Fibroblast of the conjunctiva (primary cell): ENCODE measurements around the gene LCN6.
A peak's percentile ranks its signal among the peaks of the same experiment; 100 is the strongest.

Experiments
- DNase-seq: peaks from one replicate; pipeline ENCODE4 v3.0.0-alpha.2; 2010; ENCODE audit warnings: low read depth

The LCN6 gene

DNA sequence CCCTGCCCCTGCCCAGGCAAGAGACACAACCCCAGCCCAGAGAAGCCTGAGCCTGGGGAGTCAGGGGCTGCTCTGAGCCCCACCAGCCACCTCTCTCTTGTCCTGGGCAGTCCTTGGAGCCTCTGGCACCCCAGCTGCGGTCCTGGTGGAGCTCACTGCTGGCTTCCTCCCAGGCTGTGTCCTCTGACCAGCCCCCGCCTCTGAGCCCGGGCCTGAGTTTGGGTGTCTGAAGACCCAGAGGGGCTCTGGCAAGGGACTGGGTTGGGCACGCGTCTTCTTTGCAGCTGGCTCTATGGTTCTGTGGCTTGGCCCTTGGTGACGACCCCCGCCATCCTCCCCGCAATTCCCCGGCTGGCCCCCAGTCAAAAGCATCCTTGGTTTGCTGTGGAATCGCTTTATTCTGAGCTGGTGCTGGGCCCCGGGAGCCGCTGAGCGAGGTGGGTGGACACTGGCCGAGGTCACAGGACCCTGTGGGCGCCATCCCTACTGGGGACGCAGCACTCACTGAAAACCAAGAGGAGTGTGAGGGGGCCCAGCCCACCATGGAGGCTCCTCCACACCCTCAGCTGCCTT, 4.6 kb downstream of the LCN6 start:
- DNase-seq = no peak

DNA sequence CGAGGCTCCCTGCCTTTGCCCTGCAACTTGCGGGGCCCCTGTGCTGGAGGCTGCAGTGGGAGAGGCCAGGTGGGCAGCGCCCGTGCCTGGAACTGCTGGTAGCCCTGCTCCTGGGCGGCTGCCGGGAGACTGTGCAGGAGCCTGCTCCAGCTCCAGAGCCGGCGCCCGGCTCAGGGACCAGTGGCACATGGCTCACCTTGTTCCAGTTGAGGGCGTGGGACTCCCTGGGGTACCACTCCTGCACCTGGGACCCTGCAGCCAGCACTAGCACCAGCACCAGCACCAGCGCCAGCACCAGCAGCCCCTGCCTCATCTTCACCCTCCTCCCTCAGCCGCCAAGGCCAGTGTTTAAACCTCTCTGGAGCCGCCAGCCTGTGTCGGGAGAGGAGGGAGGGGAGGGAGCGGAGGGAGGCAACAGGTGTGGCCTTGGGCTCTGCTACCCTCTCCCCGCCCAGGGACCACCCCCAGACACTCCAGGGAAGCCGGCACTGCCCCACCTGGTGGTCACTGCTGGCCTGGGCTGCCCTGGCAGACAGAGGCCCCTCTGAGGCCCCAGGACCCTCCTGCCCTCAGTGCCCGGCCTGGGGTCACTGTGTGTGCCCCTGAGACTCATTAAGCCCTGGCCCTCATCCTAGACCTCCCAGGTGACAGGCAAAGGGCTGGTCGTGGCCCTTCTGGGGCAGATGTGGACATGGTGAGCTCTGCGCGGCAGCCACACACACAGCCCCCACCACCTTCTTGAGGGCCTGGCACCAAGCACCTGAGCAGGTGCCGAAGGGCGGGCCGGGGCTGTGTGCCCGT, 5.5 kb downstream of the LCN6 start, which contains the start of gene LCN10:
Gene LCN10 (minus strand): TSS at position 350 of the 801 bp plus-strand sequence. CDS start 37 bp downstream, at position 313.
- no peak for DNase-seq

DNA sequence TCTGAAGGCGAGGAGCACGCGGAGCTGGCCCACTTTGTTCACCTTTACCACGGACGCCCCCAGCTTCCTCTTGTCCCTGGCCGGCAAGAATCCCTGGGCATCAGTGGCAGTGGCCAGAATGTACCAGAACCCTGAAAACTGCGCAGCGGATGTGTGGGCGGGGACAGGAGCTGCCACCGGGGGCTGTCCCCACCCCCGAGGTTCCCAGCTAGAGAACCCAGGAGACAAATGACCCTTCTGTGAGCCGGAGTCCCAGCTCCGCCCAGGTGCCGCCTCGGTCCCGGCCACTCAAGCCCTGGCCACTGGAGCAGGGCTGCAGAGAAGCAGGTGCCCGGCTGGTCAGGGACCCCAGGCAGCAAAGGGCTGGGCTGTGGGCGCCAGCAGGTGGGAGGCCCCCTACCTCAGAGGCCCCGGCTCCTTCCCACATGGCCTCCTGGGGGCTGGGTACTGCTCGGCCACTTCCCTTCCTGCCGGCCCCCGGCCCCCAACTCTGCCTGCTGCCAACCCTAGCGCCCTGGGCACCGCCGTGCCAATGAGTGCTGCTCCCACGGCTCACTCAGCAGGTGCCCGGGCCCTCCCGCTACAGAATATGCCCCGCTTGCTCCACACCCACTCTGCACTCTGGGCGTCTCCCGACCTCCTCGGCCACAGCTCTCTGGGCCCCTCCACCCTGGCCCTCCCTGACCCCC, 6.3 kb downstream of the LCN6 start:
- no peak for DNase-seq

DNA sequence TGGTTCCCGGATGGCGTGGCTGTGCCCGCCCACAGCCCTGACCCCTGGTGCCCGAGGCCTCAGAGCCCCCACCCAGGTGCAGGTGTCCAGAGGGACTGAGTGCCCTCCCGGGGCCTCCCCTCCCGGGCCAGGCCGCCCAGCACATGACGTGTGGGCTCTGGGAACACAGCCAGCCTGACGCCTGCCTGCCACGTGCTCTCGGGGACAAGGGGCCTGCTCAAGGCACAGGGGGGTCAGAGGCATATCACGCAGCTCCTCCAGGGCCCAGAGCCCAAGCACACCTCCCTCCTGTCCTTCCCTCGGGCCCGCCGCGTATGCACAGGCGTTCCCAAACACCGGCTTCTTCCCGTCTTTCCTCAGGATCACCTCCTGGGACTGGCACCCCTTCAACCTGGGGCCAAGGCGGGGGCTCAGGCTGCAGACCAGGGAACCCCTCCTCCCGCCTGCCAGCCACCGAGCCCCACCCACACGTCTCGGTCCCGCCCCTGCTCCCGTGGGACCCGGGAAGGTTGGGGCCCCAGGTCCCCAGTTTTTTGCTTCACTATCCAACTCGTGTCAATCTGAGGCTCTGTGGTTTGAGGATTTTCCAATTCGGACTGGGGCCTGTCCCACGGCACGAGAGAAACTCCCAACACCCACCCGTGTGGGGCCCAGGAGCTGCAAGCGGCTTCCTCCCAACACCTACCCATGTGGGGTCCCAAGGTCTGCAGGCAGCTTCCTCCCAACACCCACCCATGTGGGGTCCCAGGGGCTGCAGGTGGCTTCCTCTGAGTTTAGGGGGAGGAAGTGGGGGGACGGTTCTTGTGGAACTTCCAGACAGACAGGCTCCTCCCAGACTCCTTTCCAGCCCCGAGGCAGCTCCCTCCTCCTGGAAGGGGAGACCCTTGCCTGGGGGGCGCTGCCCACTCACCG, 7.1 kb downstream of the LCN6 start:
- DNase-seq = no peak

DNA sequence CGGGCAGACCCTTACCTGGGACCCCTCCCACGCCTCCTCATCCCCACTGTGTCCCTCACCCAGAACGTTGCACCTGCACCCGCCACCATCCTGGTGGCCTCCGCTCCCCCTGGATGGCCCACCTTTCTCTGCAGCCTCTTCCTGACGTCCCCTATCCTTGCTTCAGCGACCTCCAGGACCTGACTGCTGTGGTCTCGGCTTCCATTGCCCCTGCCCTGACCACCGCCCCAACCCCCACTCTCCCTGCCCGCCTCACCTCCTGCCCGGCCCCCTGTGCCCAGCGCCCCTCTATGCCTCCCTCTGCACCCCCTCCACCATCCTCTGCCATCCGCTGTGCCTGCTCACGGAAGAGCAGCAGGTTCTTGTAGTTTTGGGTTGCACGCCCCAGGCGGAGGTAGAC, 7.8 kb downstream of the LCN6 start:
- DNase-seq = no peak

DNA sequence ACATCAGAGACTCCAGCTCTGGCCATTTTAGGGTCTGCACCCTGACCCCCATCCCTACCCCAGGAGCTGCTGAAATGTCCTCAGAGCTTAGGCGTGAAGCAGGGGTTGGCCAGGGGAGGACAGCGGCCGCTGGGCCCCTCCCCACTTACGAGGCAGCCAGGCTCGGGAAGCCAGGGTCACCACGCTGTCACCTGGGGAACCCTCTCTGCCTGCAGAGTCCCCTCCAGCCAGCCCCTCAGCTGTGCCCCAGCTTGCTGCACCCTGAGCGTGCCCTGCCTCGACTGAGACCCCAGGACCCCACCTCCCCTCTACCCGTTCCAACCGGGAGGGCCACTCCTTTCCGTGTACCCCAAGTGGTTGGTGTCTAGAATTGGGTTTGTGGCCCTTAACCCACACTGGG, 8.3 kb downstream of the LCN6 start:
- DNase-seq = no peak

DNA sequence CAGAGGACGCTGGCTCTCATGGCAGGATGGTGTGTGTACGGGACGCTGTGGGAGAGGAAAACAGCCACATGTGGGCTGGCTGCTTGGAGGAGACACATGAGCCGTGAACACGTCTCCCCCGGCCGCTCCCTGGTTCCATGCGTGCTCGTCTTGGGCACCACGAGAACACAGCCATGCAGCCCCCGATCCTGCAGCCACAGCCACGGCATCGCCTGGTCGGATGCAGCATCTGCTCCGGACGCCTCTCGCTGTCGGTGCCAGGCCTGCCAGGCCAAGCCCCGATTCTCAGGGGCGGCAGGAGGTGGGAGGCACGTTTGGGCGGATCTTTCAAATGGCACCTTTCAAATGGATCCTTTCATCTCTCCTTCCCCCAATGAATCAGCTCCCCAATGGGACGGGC, 8.8 kb downstream of the LCN6 start:
- no peak for DNase-seq

DNA sequence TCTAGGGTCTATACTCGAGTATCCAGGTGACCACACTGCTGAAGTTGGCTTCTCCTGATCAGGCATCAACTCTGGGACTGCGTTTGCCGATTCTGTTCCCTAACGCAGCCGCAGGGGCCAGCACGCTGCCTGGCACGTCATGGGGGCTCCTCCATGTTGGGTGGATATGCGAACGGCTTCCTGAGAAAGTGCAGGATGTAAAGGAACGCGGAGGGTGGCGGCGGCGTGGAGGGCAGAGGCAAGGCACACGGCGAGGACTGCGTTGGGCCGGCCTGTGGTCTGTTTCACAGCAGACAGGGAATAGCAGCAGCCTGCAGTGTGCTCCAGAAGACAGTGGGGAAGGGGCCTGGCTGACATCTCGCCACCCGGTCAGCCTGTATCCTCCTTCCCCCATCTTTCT, 9.4 kb downstream of the LCN6 start:
- no peak for DNase-seq

DNA sequence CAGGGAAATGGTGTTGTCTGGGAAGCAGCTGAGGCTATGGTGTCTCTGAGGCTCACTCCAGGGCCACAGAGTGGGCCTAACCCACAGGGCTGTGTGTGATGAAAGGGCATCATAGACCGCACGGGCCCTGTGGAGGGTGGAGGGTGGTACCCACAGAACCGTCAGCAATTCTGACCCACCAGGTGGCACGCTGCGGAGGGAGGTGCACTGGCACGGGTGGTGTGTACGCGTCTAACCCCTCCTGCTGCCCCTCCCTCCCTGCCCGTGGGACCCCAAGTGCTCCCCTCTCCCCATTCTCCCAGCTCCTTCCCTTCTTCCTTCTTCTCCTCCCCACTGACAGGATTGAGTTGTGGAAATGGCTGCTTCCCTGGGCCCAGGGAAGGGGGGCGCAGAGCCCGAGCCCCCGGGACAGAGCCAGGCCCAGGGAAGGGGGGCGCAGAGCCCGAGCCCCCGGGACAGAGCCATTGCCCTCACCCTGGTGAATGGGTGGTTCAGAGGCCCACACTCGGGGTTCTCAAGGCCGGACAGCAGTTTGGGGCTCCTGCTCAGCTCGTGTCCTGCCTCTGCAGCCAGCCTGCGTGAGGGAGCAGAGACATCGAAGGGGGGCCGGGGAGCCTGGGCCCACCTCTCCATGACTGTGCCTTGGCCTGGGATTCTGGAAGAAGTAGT, 12.4 kb downstream of the LCN6 start:
- DNase-seq = no peak

DNA sequence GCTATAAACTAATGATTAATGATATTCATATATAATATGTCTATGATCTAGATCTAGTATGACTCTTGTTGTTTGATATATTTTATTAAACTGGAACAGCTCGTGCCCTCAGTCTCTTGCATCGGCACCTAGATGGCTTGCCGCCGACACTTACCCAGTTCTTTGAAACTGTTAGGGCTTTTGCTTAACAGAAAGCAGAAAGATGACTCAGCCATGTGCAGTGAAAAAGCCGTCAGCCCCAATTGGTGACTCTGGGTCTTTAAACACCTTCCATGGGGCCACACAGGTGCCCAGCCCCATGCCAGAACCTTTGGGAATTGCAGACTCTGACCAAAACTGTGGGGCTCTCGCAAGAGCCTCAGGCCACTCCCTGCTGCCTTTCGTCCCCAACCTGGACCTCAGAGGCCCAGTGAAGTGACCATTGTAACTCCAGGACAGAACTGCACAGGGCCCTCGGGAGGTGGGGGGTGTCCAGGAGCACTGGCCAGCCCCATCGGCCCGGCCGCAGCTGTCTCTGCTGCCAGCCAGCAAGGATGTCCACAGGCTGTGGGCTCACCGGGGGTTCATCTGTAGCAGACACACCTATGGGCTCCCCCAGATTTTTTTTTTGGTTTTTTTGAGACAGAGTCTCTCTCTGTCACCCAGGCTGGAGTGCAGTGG, 13.4 kb downstream of the LCN6 start:
- DNase-seq = no peak

DNA sequence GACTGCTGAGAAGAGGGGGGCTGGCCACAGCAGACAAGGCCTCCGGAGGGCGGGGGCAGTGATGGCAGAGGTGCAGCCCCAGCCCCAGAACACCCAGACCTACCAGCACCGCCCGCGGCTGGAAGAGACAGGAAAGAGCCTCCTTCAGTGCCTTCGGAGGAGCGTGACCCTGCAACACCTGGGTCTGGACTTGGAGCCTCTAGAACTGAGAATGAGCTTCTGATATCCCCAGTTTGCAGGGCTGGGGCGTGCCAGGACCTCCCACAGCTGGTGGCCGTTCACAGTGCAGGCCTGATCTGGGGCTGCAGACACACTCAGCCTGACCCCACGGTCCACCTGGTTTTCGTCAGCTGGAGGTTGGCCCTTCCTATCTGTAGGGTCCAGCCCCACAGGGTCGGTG, 14.7 kb downstream of the LCN6 start:
- no peak for DNase-seq

DNA sequence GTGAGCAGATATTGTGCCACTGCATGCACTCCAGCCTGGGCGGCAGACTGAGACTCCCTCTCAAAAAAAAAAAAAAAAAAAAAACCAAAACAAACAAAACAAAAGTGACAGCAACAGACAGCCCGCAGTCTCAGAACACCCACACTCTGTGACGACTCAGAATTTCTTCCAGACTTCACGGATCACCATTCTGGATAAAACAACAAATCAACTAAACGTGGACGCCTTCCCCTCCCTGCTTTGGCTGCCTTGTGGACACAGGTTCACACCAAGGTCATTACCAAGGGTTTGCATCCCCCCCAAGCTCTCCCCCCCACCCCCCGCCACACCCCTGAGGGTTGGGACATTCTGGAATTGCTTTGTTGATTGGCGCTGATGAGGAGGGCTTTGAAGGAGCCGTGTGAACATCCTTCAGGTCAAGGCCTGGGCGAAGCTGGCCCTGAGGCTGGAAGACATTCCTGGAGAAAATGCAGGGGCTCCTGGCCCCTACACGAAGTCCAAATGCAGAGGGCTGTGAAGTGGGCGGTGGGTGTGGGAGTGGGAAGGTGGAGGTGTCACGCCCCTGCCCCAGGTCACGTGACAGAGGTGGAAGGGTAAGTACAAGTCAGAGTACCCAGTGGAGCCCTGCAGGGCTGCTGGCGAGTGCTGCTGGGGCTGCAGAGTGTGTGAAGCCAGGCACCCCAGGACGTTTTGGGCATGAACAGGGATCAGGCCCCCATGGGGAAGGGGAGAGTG, 15.7 kb downstream of the LCN6 start:
- no peak for DNase-seq

DNA sequence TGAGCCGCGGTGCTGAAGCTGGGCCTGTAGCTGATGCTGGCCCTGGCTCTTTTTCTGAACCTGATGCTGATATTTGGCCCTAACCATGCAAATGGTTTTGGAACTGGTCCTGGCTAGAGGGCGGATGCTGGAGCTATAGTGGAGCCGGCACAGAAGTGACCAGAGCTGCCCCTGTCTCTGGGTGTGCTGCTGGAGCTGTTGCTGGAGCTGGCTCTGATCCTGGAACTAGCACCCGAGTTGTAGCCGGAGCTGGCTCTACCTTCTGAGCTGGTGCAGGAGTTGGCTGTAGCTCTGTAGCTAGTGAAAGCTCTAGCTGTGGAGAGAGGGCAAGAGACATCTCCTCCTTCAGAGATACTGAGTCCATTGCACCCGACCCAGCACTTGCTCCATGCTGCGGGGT, 18.4 kb downstream of the LCN6 start:
- no peak for DNase-seq

DNA sequence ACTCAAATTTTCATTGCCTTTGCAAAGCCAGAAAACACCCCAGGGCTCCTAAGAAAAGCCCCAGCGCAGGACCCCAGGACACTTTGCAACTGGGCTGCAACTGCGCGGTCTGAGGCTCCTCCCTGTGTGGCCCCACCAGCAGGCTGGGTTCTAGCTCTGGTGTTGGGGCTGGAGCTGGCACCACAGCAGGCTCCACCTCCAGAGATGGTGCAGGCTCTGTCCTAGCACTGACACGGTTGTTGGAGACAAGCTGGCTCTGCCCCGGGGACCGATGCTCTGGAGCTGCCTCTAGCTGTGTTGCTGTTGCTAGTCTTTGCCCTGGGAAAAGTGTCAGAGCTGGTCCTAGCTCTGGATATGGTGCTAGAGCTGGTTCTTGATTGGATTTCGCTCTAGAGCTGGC, 19.2 kb downstream of the LCN6 start:
- no peak for DNase-seq

DNA sequence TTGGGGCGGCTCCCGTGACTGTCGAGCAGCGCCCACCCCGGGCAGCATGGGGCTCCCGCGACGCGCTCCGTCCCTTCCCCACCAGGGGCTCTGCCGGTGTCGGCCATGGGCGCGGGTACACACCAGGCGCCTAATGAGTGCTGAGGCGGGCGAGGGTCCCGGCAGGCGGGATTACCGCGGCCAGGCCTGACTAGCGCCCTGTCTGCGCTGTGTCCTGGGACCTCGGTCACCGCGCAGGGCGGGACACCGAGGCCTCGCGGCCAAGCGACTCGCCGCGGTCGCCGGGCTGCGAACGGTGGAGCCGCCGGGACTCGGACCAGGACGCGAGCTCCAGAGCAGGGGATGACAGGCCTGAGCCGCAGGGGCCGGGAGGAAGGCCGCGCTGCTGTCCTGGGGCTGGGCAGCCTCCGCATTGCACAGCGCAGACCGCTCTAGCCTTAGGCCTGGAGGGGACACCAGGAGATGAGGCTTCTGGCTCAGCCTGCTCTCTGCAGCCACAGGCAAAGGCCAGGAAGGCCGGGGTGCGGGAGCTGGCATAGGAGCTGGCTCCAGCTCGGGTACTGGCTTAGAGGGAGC, 19.7 kb downstream of the LCN6 start:
- no peak for DNase-seq

DNA sequence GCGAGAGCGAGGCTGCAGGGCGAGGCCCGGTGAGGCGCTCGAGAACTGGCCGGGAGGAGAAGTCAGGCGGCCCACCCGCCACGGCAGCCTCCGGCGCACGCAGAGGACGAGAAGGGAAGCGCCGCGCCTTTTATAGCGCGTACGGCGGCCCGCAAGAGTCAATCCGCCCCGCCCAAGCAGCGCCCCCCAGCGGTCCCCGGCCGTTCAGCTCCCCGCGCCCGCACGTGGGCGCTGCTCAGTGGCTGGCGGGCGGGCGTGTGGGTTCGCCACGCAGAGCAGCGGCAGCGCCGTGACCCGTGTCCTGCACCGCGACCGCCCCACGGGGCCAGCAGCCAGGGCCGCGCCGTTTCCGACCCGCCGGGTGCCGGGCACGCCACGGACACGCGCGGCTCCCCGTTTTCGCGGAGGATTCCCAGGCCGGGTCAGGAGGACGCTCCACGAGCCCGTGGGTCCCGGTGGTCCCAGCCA, 20.2 kb downstream of the LCN6 start:
- peak; percentile 72 for DNase-seq

DNA sequence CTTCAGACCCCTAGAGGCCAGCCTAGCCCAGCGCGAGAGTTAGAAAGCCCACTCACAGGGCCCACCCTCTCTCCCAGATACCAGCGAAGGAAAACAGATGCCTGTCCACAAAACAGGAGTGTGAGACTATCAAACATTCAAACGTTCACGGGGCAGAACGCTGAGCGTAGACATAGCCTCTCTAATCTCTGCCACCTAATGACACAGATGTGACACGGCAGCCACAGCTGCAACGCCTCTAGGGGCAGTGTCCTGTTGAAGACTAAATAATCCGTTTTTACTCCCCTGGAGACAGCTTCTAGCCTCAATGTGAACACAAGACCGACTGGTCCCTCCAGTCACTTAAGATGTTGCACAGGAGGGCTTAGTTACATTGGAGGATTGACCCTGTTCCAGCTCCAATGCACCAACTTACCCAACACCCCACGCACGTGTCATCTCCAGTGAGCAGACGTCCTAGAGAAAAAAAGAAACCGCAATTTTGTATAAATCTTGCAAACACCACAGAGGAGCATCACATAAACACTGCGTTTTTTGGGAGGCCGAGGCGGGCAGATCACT, 21.6 kb downstream of the LCN6 start:
- no peak for DNase-seq

DNA sequence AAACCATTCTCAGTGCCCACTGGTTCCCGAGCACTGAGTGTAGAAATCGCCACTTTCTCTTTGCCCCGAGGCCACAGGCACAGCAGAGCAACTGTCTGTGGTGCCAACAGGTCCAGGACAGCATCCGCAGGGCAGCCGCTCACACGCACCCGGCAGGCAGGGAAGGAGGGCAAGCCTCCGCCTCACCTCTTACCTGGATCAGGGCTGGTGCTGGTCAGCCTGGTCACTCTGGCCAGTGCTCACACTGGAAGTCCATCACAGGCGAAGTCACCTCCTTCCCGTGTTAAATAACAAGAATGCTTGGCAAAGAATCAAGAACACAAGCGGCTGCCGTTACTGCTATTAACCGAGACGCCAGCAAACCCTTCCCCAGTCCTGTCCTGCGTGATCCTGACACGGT, 22.2 kb downstream of the LCN6 start:
- no peak for DNase-seq

DNA sequence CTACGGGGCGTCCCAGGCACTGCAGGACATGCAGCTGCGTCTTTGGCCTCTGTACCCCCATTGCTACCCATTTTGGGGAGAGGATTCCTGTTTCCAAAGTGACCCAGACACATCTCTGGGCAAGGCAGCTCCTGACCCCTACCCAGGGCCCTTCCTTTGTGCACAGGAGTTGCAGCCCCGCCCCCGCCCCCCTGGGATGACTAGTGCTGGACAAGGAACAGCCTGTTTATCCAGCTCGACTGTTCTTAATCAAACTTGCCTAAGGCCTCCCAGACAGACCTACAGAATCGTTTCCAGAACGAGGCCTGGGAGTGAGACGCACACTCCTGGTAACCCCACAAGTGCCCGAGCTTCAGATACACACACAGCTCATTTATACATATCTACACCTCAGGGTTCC, 22.7 kb downstream of the LCN6 start:
- no peak for DNase-seq

DNA sequence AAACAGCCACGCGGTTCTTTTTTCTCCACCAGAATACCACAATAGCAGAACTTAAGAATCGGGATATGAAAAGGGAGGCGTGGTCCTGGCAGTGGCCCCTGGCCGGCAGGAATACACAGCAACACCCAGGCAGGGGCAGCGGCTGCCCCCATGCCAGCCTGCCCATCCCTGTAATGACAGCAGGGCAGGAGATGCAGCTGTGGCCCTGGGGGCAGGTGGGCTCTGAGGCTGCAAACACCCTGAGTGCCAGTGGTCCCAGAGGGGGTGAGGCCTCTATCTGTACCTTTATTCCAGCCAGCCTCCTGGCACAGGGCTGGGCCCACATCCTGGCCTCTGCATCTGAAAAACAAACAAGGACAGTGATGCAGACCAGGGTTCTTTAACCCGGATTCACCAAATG, 23.6 kb downstream of the LCN6 start:
- no peak for DNase-seq
